ENCODE measurements around the gene SCLY. TPM values are rescaled to one million over a fixed set of nuclear protein-coding genes. Genes with fewer than 3 reads are reported as not detected.

The SCLY gene
- total and polyA plus RNA-seq, 2 of the 13 experiments (the other 11 are each of a cell fraction or from before 2014, with no cell fraction given) = 27.9 to 38.6 TPM

DNA sequence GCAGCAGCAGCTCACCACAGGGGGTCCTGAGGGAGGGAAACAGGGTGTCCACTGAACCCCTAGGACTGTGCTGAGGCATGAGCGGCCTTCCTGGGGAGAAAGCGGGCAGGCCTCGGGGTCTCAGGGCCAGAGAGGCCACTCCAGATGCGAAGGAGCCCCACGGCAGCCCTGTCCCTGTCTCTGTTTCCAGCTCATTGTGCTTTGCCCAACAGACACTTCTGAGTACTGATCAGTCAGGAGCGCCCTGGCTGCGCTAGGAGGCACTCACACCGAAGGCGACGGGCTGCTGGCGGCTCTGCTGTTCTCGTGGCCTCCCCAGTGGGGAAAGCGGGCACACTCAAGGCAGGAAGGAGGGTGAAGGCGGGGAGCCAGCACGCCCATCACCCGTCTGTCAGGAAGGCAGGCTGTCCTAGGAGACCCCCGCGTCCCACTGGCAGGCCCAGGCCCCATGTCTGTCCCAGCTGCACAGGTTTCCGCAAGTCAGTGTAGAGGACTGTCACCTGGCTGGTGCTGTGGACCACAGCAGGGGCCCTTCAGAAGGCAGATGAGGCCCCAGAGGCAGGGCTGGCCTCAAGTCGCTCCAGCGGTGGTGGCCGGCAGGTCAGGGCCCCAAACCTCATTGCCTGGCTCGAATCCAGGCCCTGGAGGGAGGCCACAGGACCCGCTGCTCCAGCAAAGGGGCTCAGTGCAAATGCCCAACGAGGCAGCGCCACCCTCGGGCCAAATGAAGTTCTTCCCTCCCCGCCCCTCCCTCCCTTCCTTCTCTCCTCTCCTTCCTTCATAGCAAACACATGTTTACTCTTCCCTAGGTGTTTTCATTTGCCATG lies 46.1 kb downstream of the SCLY start (continued):
- TF ChIP-seq SRF (IDR thresholded peaks at IDR 0.05; ENCODE audit: low read depth, low read length) (no peak), PCBP2 (optimal IDR thresholded peaks at IDR 0.05; ENCODE audit: low read depth, low read length, poor library complexity, severe bottlenecking) (no peak), KDM5B (CRISPR knock-in tag; IDR thresholded peaks at IDR 0.05; ENCODE audit: borderline replicate concordance) (peak; percentile 44), SMC3 (IDR thresholded peaks at IDR 0.05; ENCODE audit: low read length) (peak; percentile 53), TAF15 (IDR thresholded peaks at IDR 0.05; ENCODE audit: low read depth, low read length, poor library complexity, severe bottlenecking) (no peak), FOXM1 (CRISPR knock-in tag; IDR thresholded peaks at IDR 0.05) (no peak), NCOA1 (CRISPR knock-in tag; IDR thresholded peaks at IDR 0.05) (no peak), ZNF207 (IDR thresholded peaks at IDR 0.05; ENCODE audit: borderline replicate concordance) (no peak), ZNF678 (CRISPR knock-in tag; IDR thresholded peaks at IDR 0.05) (no peak), ZNF589 (CRISPR knock-in tag; conservative IDR thresholded peaks at IDR 0.05) (no peak), NPAS2 (CRISPR knock-in tag; IDR thresholded peaks at IDR 0.05; ENCODE audit: borderline replicate concordance) (no peak), MAFK (conservative IDR thresholded peaks at IDR 0.05 in 1 of 2, IDR thresholded peaks at IDR 0.05 in 1 of 2; ENCODE audit: low read length in 2 of 2) (no peak), ZNF333 (CRISPR knock-in tag; IDR thresholded peaks at IDR 0.05; ENCODE audit: borderline replicate concordance) (peak; percentile 37; the same call in 1 of the 2 replicates), ZNF780A (CRISPR knock-in tag; IDR thresholded peaks at IDR 0.05) (no peak), ZNF713 (CRISPR knock-in tag; IDR thresholded peaks at IDR 0.05) (no peak; the same call in 1 of the 2 replicates)
- TF ChIP-seq, protein P1, sequence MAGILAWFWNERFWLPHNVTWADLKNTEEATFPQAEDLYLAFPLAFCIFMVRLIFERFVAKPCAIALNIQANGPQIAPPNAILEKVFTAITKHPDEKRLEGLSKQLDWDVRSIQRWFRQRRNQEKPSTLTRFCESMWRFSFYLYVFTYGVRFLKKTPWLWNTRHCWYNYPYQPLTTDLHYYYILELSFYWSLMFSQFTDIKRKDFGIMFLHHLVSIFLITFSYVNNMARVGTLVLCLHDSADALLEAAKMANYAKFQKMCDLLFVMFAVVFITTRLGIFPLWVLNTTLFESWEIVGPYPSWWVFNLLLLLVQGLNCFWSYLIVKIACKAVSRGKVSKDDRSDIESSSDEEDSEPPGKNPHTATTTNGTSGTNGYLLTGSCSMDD (CRISPR knock-in tag; IDR thresholded peaks at IDR 0.05) = no peak
- TF ChIP-seq, protein P2, sequence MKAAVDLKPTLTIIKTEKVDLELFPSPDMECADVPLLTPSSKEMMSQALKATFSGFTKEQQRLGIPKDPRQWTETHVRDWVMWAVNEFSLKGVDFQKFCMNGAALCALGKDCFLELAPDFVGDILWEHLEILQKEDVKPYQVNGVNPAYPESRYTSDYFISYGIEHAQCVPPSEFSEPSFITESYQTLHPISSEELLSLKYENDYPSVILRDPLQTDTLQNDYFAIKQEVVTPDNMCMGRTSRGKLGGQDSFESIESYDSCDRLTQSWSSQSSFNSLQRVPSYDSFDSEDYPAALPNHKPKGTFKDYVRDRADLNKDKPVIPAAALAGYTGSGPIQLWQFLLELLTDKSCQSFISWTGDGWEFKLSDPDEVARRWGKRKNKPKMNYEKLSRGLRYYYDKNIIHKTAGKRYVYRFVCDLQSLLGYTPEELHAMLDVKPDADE (CRISPR knock-in tag; IDR thresholded peaks at IDR 0.05) = no peak
- TF ChIP-seq, protein P3, sequence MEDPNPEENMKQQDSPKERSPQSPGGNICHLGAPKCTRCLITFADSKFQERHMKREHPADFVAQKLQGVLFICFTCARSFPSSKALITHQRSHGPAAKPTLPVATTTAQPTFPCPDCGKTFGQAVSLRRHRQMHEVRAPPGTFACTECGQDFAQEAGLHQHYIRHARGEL (CRISPR knock-in tag; IDR thresholded peaks at IDR 0.05) = no peak
- TF ChIP-seq, protein P4, sequence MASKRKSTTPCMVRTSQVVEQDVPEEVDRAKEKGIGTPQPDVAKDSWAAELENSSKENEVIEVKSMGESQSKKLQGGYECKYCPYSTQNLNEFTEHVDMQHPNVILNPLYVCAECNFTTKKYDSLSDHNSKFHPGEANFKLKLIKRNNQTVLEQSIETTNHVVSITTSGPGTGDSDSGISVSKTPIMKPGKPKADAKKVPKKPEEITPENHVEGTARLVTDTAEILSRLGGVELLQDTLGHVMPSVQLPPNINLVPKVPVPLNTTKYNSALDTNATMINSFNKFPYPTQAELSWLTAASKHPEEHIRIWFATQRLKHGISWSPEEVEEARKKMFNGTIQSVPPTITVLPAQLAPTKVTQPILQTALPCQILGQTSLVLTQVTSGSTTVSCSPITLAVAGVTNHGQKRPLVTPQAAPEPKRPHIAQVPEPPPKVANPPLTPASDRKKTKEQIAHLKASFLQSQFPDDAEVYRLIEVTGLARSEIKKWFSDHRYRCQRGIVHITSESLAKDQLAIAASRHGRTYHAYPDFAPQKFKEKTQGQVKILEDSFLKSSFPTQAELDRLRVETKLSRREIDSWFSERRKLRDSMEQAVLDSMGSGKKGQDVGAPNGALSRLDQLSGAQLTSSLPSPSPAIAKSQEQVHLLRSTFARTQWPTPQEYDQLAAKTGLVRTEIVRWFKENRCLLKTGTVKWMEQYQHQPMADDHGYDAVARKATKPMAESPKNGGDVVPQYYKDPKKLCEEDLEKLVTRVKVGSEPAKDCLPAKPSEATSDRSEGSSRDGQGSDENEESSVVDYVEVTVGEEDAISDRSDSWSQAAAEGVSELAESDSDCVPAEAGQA (IDR thresholded peaks at IDR 0.05; ENCODE audit: low read depth) = no peak
- TF ChIP-seq, protein P4 (CRISPR knock-in tag; IDR thresholded peaks at IDR 0.05; ENCODE audit: borderline replicate concordance) = no peak
- TF ChIP-seq, protein P5, sequence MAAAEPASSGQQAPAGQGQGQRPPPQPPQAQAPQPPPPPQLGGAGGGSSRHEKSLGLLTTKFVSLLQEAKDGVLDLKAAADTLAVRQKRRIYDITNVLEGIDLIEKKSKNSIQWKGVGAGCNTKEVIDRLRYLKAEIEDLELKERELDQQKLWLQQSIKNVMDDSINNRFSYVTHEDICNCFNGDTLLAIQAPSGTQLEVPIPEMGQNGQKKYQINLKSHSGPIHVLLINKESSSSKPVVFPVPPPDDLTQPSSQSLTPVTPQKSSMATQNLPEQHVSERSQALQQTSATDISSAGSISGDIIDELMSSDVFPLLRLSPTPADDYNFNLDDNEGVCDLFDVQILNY (CRISPR knock-in tag; conservative IDR thresholded peaks at IDR 0.05) = no peak
